Common myeloid progenitor, CD34-positive (primary cell): ENCODE measurements around the gene ZNF564.
"Not testable (repeated sequence)": the region's sequence is repeated elsewhere in the genome, so short reads cannot be mapped to it uniquely, and the experiment has no call there.

Experiments used
- CTCF ChIA-PET: fragments of 350-600 bp; sonication (Branson Sonifier 250); formaldehyde crosslinking; loops from one replicate; lab custom pipeline; 2021; ENCODE audit warnings: antibody characterized with exemption; lab: Charles Lee
- POLR2A ChIA-PET: fragments of 350-600 bp; sonication (Branson Sonifier 250); formaldehyde crosslinking; loops from one replicate; lab custom pipeline; 2021; ENCODE audit warnings: antibody characterized with exemption; lab: Charles Lee
- DNase-seq, 3 donors: peaks; one replicate each; pipeline versions ENCODE4 v3.0.0 to v3.0.0-alpha.2; 2013
- H3K27ac ChIP-seq, 2 experiments: 1 replicate in 1 of 2; 2 replicates in 1 of 2; pipeline ENCODE4 v1.7.0; 2013; ENCODE audit warnings: inconsistent platforms in 2 of 2, low read length in 2 of 2, mild to moderate bottlenecking in 2 of 2, low read depth in 1 of 2, moderate library complexity in 1 of 2; ENCODE audit not compliant: severe bottlenecking in 2 of 2, insufficient read depth in 1 of 2, poor library complexity in 1 of 2
- H3K27me3 ChIP-seq, 5 experiments: replicated peaks in 2 of 5; 1 replicate in 3 of 5; 2 replicates in 2 of 5; pipeline versions ENCODE4 v1.6.1 to v1.7.0; 2013; ENCODE audit warnings: low read length in 4 of 5, mild to moderate bottlenecking in 2 of 5, moderate library complexity in 2 of 5, inconsistent platforms in 1 of 5; ENCODE audit not compliant: insufficient read depth in 5 of 5, control insufficient read depth in 4 of 5
- H3K36me3 ChIP-seq, 4 experiments: 1 replicate in 2 of 4; 2 replicates in 2 of 4; pipeline versions ENCODE4 v1.6.1 to v1.7.0; 2013; ENCODE audit warnings: low read length in 3 of 4, control low read depth in 1 of 4, mild to moderate bottlenecking in 1 of 4; ENCODE audit not compliant: control insufficient read depth in 4 of 4, insufficient read depth in 4 of 4
- H3K4me1 ChIP-seq, 4 experiments: 1 replicate in 3 of 4; 2 replicates in 1 of 4; pipeline versions ENCODE4 v1.6.1 to v1.7.1; 2013; ENCODE audit warnings: low read length in 3 of 4, mild to moderate bottlenecking in 3 of 4, control low read depth in 1 of 4, inconsistent platforms in 1 of 4, moderate library complexity in 1 of 4; ENCODE audit not compliant: control insufficient read depth in 4 of 4, insufficient read depth in 4 of 4; ENCODE audit errors: control extremely low read depth in 1 of 4
- H3K4me3 ChIP-seq, 7 experiments: 1 replicate in 4 of 7; 2 replicates in 3 of 7; pipeline versions ENCODE4 v1.5.1 to v1.7.0; 2013; ENCODE audit warnings: mild to moderate bottlenecking in 7 of 7, low read length in 6 of 7, moderate library complexity in 6 of 7, inconsistent platforms in 2 of 7, low read depth in 2 of 7, control low read depth in 1 of 7; ENCODE audit not compliant: insufficient read depth in 4 of 7, control insufficient read depth in 1 of 7; ENCODE audit errors: extremely low read depth in 1 of 7
- H3K9me3 ChIP-seq, 5 experiments: 1 replicate in 4 of 5; 2 replicates in 1 of 5; pipeline versions ENCODE4 v1.6.1 to v1.7.1; 2013; ENCODE audit warnings: low read length in 4 of 5, mild to moderate bottlenecking in 2 of 5, inconsistent platforms in 1 of 5, low read depth in 1 of 5, moderate library complexity in 1 of 5; ENCODE audit not compliant: control insufficient read depth in 4 of 5, insufficient read depth in 2 of 5; ENCODE audit errors: control extremely low read depth in 1 of 5
- WGBS: methylation state at CpG from one replicate; pipeline ENCODE4 v1.1.5; 2013; ENCODE audit not compliant: insufficient coverage; 5-methylcytosine and 5-hydroxymethylcytosine counted together

Gene ZNF564

GRCh38 chr19:12486265-12486783, 65.0 kb downstream of the ZNF564 start:
- WGBS = no CpG with 5 or more reads among the region's 1 CpG
- POLR2A ChIA-PET, H3K27ac ChIP-seq, DNase-seq, CTCF ChIA-PET, H3K9me3 ChIP-seq, H3K36me3 ChIP-seq, H3K4me3 ChIP-seq, H3K27me3 ChIP-seq: not testable (repeated sequence)
- H3K4me1 ChIP-seq = peaks cover 10 to 38% (median 33%) of the 10 kb centered on the region in 4 experiments

GRCh38 chr19:12485571-12485970, 65.7 kb downstream of the ZNF564 start:
- CTCF ChIA-PET = no interaction called here
- H3K27me3 ChIP-seq = no peaks in the 10 kb centered on the region

GRCh38 chr19:12485052-12485416, 66.2 kb downstream of the ZNF564 start:
- Histone ChIP-seq H3K9me3 (no peaks in the 10 kb centered on the region), H3K36me3 (no peaks in the 10 kb centered on the region), H3K27ac (peak overlapping the region; percentile 70 to 86), H3K4me3 (peak overlapping the region; percentile 71 to 93 (median 87)), H3K4me1 (peaks cover 10 to 45% (median 34%) of the 10 kb centered on the region in 4 experiments), H3K27me3 (no peaks in the 10 kb centered on the region)
- ChIA-PET POLR2A (interaction anchor here (0.9 to 3.7 kb wide), 2 partner anchors 10 to 24 kb away, joined by 3 to 16 read pairs; no protein-coding TSS in a partner anchor), CTCF (no interaction called here)
- DNase-seq = peak; percentile 25 to 74 (median 73)
- WGBS = 0% methylated on average over 5 of the region's 11 CpGs

More at GRCh38 chr19:12485571-12485970, 65.7 kb downstream of the ZNF564 start:
- peak overlapping the region in 3 of 7 experiments; percentile 83 to 92 (median 87) for H3K4me3 ChIP-seq
- no peak overlapping the region for H3K27ac ChIP-seq
- no CpG with 5 or more reads among the region's 3 CpGs for WGBS
- H3K36me3 ChIP-seq = no peaks in the 10 kb centered on the region
- POLR2A ChIA-PET = no interaction called here
- peaks cover 10 to 45% (median 34%) of the 10 kb centered on the region in 4 experiments for H3K4me1 ChIP-seq
- no peak for DNase-seq
- H3K9me3 ChIP-seq = no peaks in the 10 kb centered on the region

GRCh38 chr19:12484371-12485051, 66.8 kb downstream of the ZNF564 start, which contains the start of gene ZNF709:
Gene ZNF709, minus strand, starts transcription at chr19:12484816. Its CDS starts 159 bp downstream, at chr19:12484657.
- ChIA-PET CTCF (interaction anchor here (0.6 to 4.8 kb wide), 3 partner anchors 10 to 52 kb away, joined by 3 to 25 read pairs (median 3); no protein-coding TSS in a partner anchor), POLR2A (interaction anchor here (0.9 to 3.7 kb wide), 2 partner anchors 11 to 25 kb away, joined by 3 to 16 read pairs; no protein-coding TSS in a partner anchor)
- peak within 1 kb of the TSS; percentile 71 to 93 (median 87) for H3K4me3 ChIP-seq
- H3K27me3 ChIP-seq = no peaks in the 10 kb centered on the region
- peaks cover 0 to 2% (median 0%) of the 10 kb centered on the region in 5 experiments for H3K9me3 ChIP-seq
- under 1% methylated on average over 48 of the region's 53 CpGs for WGBS
- peak; percentile 90 to 94 (median 93) for DNase-seq
- peaks cover 0 to 4% (median 0%) of the 10 kb centered on the region in 4 experiments for H3K36me3 ChIP-seq
- peak within 1 kb of the TSS; percentile 70 to 86 for H3K27ac ChIP-seq
- peaks cover 10 to 45% (median 34%) of the 10 kb centered on the region in 4 experiments for H3K4me1 ChIP-seq

- Histone ChIP-seq H3K4me3 (peak overlapping the region; percentile 71 to 93 (median 87)), H3K27me3 (no peaks in the 10 kb centered on the region), H3K9me3 (peaks cover 0 to 5% (median 0%) of the 10 kb centered on the region in 5 experiments), H3K36me3 (peaks cover 0 to 4% (median under 1%) of the 10 kb centered on the region in 4 experiments), H3K4me1 (peaks cover 10 to 45% (median 34%) of the 10 kb centered on the region in 4 experiments), H3K27ac (peak overlapping the region; percentile 70 to 86)
- ChIA-PET CTCF (interaction anchor here (0.6 to 4.8 kb wide), 3 partner anchors 10 to 52 kb away, joined by 3 to 25 read pairs (median 3); no protein-coding TSS in a partner anchor), POLR2A (interaction anchor here (3.7 kb wide), 1 partner anchor 11 kb away, joined by 16 read pairs; no protein-coding TSS in a partner anchor)
- no peak for DNase-seq
- 1% methylated on average over 9 of the region's 13 CpGs for WGBS
These were observed 67.3 kb downstream of the ZNF564 start for GRCh38 chr19:12484011-12484370.

GRCh38 chr19:12482509-12482886, 68.8 kb downstream of the ZNF564 start:
- peaks cover 0 to 5% (median 0%) of the 10 kb centered on the region in 5 experiments for H3K9me3 ChIP-seq
- 0% methylated on average over 1 of the region's 2 CpGs for WGBS
- peak overlapping the region in 6 of 7 experiments; percentile 33 to 92 (median 50) for H3K4me3 ChIP-seq
- peak; percentile 24 to 86 (median 77) for DNase-seq
- H3K27me3 ChIP-seq = no peaks in the 10 kb centered on the region
- peaks cover 10 to 54% (median 36%) of the 10 kb centered on the region in 4 experiments for H3K4me1 ChIP-seq
- peak overlapping the region; percentile 59 to 86 for H3K27ac ChIP-seq
- H3K36me3 ChIP-seq = peaks cover 0 to 10% (median 7%) of the 10 kb centered on the region in 4 experiments
- ChIA-PET CTCF (interaction anchor here (0.8 to 4.8 kb wide), 4 partner anchors 14 to 42 kb away, joined by 4 to 25 read pairs (median 6); partner anchors contain the start of gene ZNF443), POLR2A (interaction anchor here (0.6 to 3.7 kb wide), 4 partner anchors 12 to 81 kb away, joined by 3 to 16 read pairs (median 6); partner anchors contain the start of gene ZNF799)
